Loucy (cell line): ENCODE results near the gene PTPRK.

Source experiments
- H2AFZ ChIP-seq: fragments of 200-600 bp; sonication (generic); 2 replicates; pipeline ENCODE4 v1.6.0; 2016; ENCODE audit warnings: antibody characterized with exemption, mild to moderate bottlenecking, low read length, moderate library complexity
- H3F3A ChIP-seq: fragments of 200-600 bp; 2 replicates; pipeline ENCODE4 v1.6.0; 2016; ENCODE audit warnings: antibody characterized with exemption, low read depth, mild to moderate bottlenecking
- H3K27me3 ChIP-seq: fragments of 200-600 bp; sonication (generic); 2 replicates; pipeline ENCODE4 v1.6.1; 2014; ENCODE audit warnings: low read length, mild to moderate bottlenecking; ENCODE audit not compliant: insufficient read depth, poor library complexity, severe bottlenecking
- H3K36me3 ChIP-seq: fragments of 200-600 bp; sonication (generic); 2 replicates; pipeline ENCODE4 v1.6.1; 2016; ENCODE audit warnings: low read length; ENCODE audit not compliant: insufficient read depth
- H3K4me1 ChIP-seq: fragments of 200-600 bp; sonication (generic); 2 replicates; pipeline ENCODE4 v1.5.1; 2014; ENCODE audit warnings: low read length, mild to moderate bottlenecking; ENCODE audit not compliant: insufficient read depth, poor library complexity, severe bottlenecking
- H3K4me2 ChIP-seq: fragments of 200-600 bp; sonication (generic); 2 replicates; pipeline ENCODE4 v1.6.0; 2014; ENCODE audit warnings: antibody characterized with exemption, low read length, low read depth, mild to moderate bottlenecking; ENCODE audit not compliant: poor library complexity, severe bottlenecking
- H3K4me3 ChIP-seq: fragments of 200-600 bp; sonication (generic); 2 replicates; pipeline ENCODE4 v1.5.1; 2014; ENCODE audit warnings: low read length, mild to moderate bottlenecking, mixed read lengths; ENCODE audit not compliant: poor library complexity, severe bottlenecking
- H3K79me2 ChIP-seq: fragments of 200-600 bp; sonication (generic); 2 replicates; pipeline ENCODE4 v1.6.1; 2014; ENCODE audit warnings: low read length; ENCODE audit not compliant: insufficient read depth
- H3K9ac ChIP-seq: fragments of 200-600 bp; sonication (generic); 2 replicates; pipeline ENCODE4 v1.6.0; 2014; ENCODE audit warnings: mild to moderate bottlenecking, low read depth, low read length, moderate library complexity; ENCODE audit not compliant: poor library complexity, severe bottlenecking
- H3K9me2 ChIP-seq: fragments of 200-600 bp; sonication (generic); replicated peaks from 2 replicates; pipeline ENCODE4 v1.6.1; 2016; ENCODE audit warnings: low read depth, low read length, mixed read lengths
- H3K9me3 ChIP-seq: fragments of 200-600 bp; sonication (generic); 2 replicates; pipeline ENCODE4 v1.6.1; 2014; ENCODE audit warnings: mild to moderate bottlenecking, antibody characterized with exemption, low read length, low read depth; ENCODE audit not compliant: insufficient read depth
- H4K20me1 ChIP-seq: fragments of 200-600 bp; sonication (generic); 2 replicates; pipeline ENCODE4 v1.6.0; 2014; ENCODE audit warnings: antibody characterized with exemption, low read length, mild to moderate bottlenecking; ENCODE audit not compliant: insufficient read depth, poor library complexity, severe bottlenecking
- CTCF ChIP-seq: fragments of 200-600 bp; sonication (generic); conservative IDR thresholded peaks from 2 replicates; pipeline ENCODE4 v1.5.1; 2014; ENCODE audit warnings: mild to moderate bottlenecking, antibody characterized with exemption, low read length
- EZH2phosphoT487 ChIP-seq: fragments of 200-600 bp; IDR thresholded peaks from 2 replicates; pipeline ENCODE4 v1.6.1; 2018; ENCODE audit warnings: antibody characterized with exemption, mild to moderate bottlenecking, moderate library complexity, borderline replicate concordance

The PTPRK gene

GRCh38 chr6:128141932-128142331 lies 378.5 kb downstream of the PTPRK start:
- H3K79me2 ChIP-seq = no peaks in the 10 kb centered on the region
- no peak overlapping the region for H3K9ac ChIP-seq
- no peaks in the 10 kb centered on the region for H4K20me1 ChIP-seq
- no peaks in the 10 kb centered on the region for H3K9me2 ChIP-seq
- no peaks in the 10 kb centered on the region for H3F3A ChIP-seq
- no peaks in the 10 kb centered on the region for H3K27me3 ChIP-seq
- no peak overlapping the region for H3K4me2 ChIP-seq
- H3K4me3 ChIP-seq = no peak overlapping the region
- TF ChIP-seq EZH2phosphoT487 (no peak), CTCF (no peak)
- no peaks in the 10 kb centered on the region for H3K36me3 ChIP-seq
- H3K4me1 ChIP-seq = peaks cover 19% of the 10 kb centered on the region
- H3K9me3 ChIP-seq = no peaks in the 10 kb centered on the region
- H2AFZ ChIP-seq = no peak overlapping the region

GRCh38 chr6:128139519-128139918 lies 380.9 kb downstream of the PTPRK start:
- Histone ChIP-seq H3K9ac (no peak overlapping the region), H3K4me2 (no peak overlapping the region), H3F3A (no peaks in the 10 kb centered on the region), H4K20me1 (no peaks in the 10 kb centered on the region), H3K27me3 (no peaks in the 10 kb centered on the region), H2AFZ (no peak overlapping the region), H3K4me1 (peaks cover 12% of the 10 kb centered on the region), H3K79me2 (no peaks in the 10 kb centered on the region), H3K36me3 (no peaks in the 10 kb centered on the region), H3K4me3 (no peak overlapping the region), H3K9me2 (no peaks in the 10 kb centered on the region), H3K9me3 (no peaks in the 10 kb centered on the region)
- no peak for TF ChIP-seq CTCF
- TF ChIP-seq EZH2phosphoT487 = no peak

GRCh38 chr6:128138694-128139093 lies 381.7 kb downstream of the PTPRK start:
- no peak overlapping the region for H3K4me2 ChIP-seq
- H3K4me3 ChIP-seq = no peak overlapping the region
- H3K36me3 ChIP-seq = no peaks in the 10 kb centered on the region
- no peaks in the 10 kb centered on the region for H3K27me3 ChIP-seq
- peaks cover 4% of the 10 kb centered on the region for H3K4me1 ChIP-seq
- H3K9me3 ChIP-seq = no peaks in the 10 kb centered on the region
- H3F3A ChIP-seq = no peaks in the 10 kb centered on the region
- H4K20me1 ChIP-seq = no peaks in the 10 kb centered on the region
- TF ChIP-seq CTCF = no peak
- no peak for TF ChIP-seq EZH2phosphoT487
- no peaks in the 10 kb centered on the region for H3K79me2 ChIP-seq
- H2AFZ ChIP-seq = no peak overlapping the region
- H3K9ac ChIP-seq = no peak overlapping the region
- no peaks in the 10 kb centered on the region for H3K9me2 ChIP-seq
